SU-DHL-6 (cell line): ENCODE measurements around the gene AHCY.
"Not testable (repeated sequence)": the region's sequence is repeated elsewhere in the genome, so short reads cannot be mapped to it uniquely, and the experiment has no call there.

Source experiments
- CTCF ChIP-seq: fragments of 200-600 bp; sonication (generic); IDR thresholded peaks from one replicate; pipeline ENCODE4 v1.5.1; 2017; ENCODE audit warnings: antibody characterized with exemption, mild to moderate bottlenecking, low read length, moderate library complexity; ENCODE audit not compliant: insufficient read depth, poor library complexity, severe bottlenecking
- EZH2phosphoT487 ChIP-seq: fragments of 200-600 bp; sonication (generic), shearing (Covaris generic); conservative IDR thresholded peaks from 2 replicates; pipeline ENCODE4 v1.6.1; 2018; ENCODE audit warnings: mild to moderate bottlenecking, antibody characterized with exemption, low read length, moderate library complexity, mixed read lengths

- TF ChIP-seq CTCF, EZH2phosphoT487: not testable (repeated sequence)
Observed at GRCh38 chr20:34328207-34328606, 25.1 kb upstream of the AHCY start.
